GM19328 (cell line): ENCODE data around the gene E2F4.

Experiments used
- ATAC-seq: cut with Tn5 transposase; IDR thresholded peaks from one replicate; pipeline ENCODE4 v1.9.1; 2021; ENCODE audit warnings: mild to moderate bottlenecking, moderate library complexity; ENCODE audit not compliant: unreplicated experiment

Gene E2F4

GRCh38 chr16:67191995-67192681 lies at the start of gene E2F4:
TSS of gene E2F4 (plus strand) at chr16:67192155. CDS start at chr16:67192228, 73 bp downstream.
- peak; percentile 88 for ATAC-seq

- ATAC-seq, result no peak
Measured at GRCh38 chr16:67142342-67142741, 49.6 kb upstream of the E2F4 start.

GRCh38 chr16:67144943-67145342 lies 47.0 kb upstream of the E2F4 start:
- no peak for ATAC-seq

GRCh38 chr16:67145746-67146145 lies 46.2 kb upstream of the E2F4 start:
- ATAC-seq, result no peak

GRCh38 chr16:67146523-67147357 lies 45.2 kb upstream of the E2F4 start:
- no peak for ATAC-seq

GRCh38 chr16:67147437-67148140 lies 44.4 kb upstream of the E2F4 start:
- no peak for ATAC-seq

- no peak for ATAC-seq
Measured at GRCh38 chr16:67148221-67148620, 43.7 kb upstream of the E2F4 start.

- ATAC-seq, result no peak
Measured at GRCh38 chr16:67148656-67149275, 43.2 kb upstream of the E2F4 start.

- ATAC-seq, result no peak
Measured at GRCh38 chr16:67149276-67150046, 42.5 kb upstream of the E2F4 start.

GRCh38 chr16:67150047-67150832 lies 41.7 kb upstream of the E2F4 start:
- ATAC-seq, result no peak

GRCh38 chr16:67150833-67151396 lies 41.0 kb upstream of the E2F4 start, which contains the start of gene B3GNT9:
TSS of gene B3GNT9 (minus strand) at chr16:67150998. CDS start at chr16:67150485, 513 bp downstream.
- no peak for ATAC-seq

GRCh38 chr16:67151431-67152097 lies 40.4 kb upstream of the E2F4 start:
- no peak for ATAC-seq

GRCh38 chr16:67154578-67155294 lies 37.2 kb upstream of the E2F4 start:
- ATAC-seq, result no peak

GRCh38 chr16:67155295-67156142 lies 36.4 kb upstream of the E2F4 start:
- no peak for ATAC-seq

GRCh38 chr16:67156143-67156844 lies 35.7 kb upstream of the E2F4 start:
- ATAC-seq, result no peak

- no peak for ATAC-seq
Measured at GRCh38 chr16:67157106-67157748, 34.7 kb upstream of the E2F4 start.
